ENCODE results near the gene FANCI.

FANCI gene

DNA sequence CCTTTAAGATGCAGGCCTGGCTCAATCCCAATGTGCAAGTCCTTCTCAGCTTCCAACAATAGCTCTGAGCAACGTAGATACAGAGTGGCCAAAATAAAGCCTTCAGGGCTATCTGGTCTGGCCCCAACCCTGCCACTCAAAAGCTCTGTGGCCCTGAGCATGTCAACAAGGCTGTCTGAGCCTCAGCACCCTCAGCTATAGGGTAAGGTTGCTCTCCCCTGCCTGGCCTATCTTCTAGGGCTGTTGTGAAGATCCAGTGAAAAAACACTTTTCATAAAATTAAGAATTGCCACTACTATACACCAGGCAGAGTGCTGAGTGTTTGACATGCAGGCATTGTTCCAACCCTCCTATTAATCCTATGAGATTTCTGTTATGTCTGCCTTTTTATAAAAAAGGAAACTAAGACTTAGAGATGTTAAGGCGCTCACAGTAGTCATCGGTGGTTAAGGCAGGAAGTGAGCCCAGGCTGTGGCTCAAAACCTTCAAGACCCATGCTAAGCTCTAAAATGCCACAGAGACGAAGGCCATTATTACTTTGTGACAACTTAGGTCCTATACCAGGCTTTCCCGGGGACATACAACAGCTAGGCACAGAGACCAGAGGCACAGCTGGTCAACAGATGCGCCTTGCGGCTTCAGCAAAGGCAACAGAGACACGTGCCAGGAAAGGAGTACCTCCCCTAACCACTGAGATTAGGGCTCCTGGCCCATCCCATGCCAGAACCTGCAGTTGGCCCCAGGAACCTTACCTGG lies 85.7 kb downstream of the FANCI start:
- Histone ChIP-seq H3K4me1 (ENCODE audit: control insufficient read depth, insufficient read depth, low read length) (peaks cover 49% of the 10 kb centered on the region), H3K27me3 (ENCODE audit: control insufficient read depth, insufficient read depth, low read length) (no peaks in the 10 kb centered on the region), H3K36me3 (ENCODE audit: control insufficient read depth, insufficient read depth, low read length) (peaks cover 50% of the 10 kb centered on the region), H3K9me3 (ENCODE audit: control insufficient read depth, low read length) (no peaks in the 10 kb centered on the region), H3K4me3 (ENCODE audit: low read length) (no peak overlapping the region), H3K9ac (ENCODE audit: low read length) (no peak overlapping the region)

- Histone ChIP-seq H3K27me3 (ENCODE audit: control insufficient read depth, insufficient read depth, low read length) (no peaks in the 10 kb centered on the region), H3K9me3 (ENCODE audit: control insufficient read depth, low read length) (no peaks in the 10 kb centered on the region), H3K4me3 (ENCODE audit: low read length) (no peak overlapping the region), H3K9ac (ENCODE audit: low read length) (no peak overlapping the region), H3K36me3 (ENCODE audit: control insufficient read depth, insufficient read depth, low read length) (peaks cover 47% of the 10 kb centered on the region), H3K4me1 (ENCODE audit: control insufficient read depth, insufficient read depth, low read length) (peaks cover 52% of the 10 kb centered on the region)
These were observed 86.3 kb downstream of the FANCI start for GRCh38 chr15:89330119-89330518.

DNA sequence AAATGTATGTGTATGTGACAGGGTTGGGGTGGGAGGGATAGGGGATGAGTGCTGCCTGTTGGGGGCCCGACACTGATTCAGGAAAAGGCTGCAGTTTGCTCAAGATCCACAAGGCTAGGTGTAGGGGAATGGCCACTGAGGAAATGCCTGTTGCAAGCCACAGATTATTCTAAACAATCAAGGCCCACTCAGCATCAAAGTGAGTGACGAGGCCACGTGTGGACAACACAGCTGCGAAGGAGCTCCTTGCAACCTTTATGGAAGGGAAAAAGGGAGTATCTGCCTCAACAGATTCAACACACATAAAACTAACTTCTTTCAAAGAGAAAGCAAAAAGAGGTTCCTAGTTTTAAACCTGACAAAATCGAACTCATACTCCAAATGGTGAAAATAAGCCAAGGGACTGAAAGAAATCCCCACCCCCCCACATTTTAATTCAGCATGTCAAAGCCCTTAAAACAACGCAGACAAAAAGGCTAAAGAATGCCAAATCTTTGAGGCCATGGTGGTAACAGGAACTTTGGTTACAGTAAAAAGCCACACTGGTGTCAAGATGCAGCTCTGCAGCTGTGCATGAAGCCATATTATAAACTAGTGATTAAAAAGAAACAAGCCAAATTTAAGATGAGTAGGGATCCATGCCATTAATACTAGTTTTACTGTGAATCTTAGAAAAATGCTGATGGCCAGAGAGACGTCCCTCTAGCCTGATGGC lies 87.3 kb downstream of the FANCI start:
- Histone ChIP-seq H3K4me1 (ENCODE audit: control insufficient read depth, insufficient read depth, low read length) (peaks cover 57% of the 10 kb centered on the region), H3K9ac (ENCODE audit: low read length) (no peak overlapping the region)

DNA sequence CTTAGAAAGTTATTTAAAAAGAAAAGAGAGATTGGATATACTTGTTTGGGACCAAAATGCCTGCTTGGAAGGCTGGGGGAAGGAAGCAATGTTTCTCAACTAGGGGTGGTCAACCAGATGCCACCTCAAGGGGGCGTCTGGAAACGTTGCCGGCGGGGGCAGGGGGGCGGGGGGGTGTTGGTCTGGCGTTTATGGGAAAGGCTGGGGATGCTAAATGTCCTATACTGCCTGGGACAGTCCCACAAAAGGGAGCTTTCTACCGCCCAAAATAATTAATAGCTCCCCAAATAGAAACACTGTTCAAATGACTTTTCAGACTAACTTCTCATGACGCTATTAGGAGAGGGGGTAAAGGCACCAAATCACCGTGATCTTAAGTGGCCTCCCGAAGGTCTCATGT lies 88.7 kb downstream of the FANCI start:
- Histone ChIP-seq H3K9me3 (ENCODE audit: control insufficient read depth, low read length) (no peaks in the 10 kb centered on the region), H3K4me3 (ENCODE audit: low read length) (no peak overlapping the region), H3K27me3 (ENCODE audit: control insufficient read depth, insufficient read depth, low read length) (no peaks in the 10 kb centered on the region), H3K4me1 (ENCODE audit: control insufficient read depth, insufficient read depth, low read length) (peaks cover 55% of the 10 kb centered on the region), H3K9ac (ENCODE audit: low read length) (no peak overlapping the region), H3K36me3 (ENCODE audit: control insufficient read depth, insufficient read depth, low read length) (peaks cover 27% of the 10 kb centered on the region)

More for the DNA sequence above, 87.3 kb downstream of the FANCI start:
- Histone ChIP-seq H3K27me3 (ENCODE audit: control insufficient read depth, insufficient read depth, low read length) (no peaks in the 10 kb centered on the region), H3K4me3 (ENCODE audit: low read length) (no peak overlapping the region), H3K36me3 (ENCODE audit: control insufficient read depth, insufficient read depth, low read length) (peaks cover 38% of the 10 kb centered on the region), H3K9me3 (ENCODE audit: control insufficient read depth, low read length) (no peaks in the 10 kb centered on the region)

DNA sequence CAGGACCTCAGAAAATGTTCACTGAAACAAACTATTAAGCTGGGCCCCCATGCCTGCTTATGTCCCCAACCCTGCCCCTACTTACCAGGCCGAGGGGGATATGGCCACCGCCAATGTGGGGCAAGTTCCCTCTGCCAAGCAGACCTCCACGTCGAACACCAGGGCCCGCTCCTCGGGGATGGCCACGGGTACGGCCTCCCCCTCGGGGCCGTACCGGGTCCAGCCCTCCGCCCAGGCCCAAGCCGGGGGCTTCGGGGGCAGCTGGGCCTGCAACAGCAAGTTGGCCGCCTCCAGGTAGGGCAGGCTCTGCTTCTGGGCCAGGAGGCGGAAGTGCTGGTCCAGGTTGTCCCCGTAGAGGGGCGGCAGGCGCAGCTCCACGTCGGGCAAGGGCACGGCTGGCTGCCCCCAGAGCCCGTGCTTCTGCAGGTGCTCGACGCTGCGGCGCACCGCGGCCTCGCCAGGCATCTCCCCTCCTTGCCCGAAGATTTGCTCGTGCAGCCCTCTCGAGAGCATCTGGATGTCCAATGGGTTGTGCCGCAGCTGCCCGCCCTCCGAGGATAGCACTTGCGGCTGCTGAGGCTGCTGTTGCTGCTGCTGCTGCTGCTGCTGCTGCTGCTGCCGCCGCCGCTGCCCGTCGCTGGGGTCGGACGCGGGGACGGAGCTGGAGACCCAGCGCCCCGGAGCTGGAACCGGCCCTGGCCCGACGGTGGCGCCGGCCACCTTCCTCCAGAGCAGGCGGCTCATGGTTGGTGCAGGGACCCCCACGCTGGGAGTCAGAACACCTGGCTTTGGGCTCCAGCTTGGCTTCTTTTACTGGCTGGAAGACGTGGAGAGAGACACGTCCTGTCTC lies 89.5 kb downstream of the FANCI start:
- peak overlapping the region; percentile 82 for H3K4me3 ChIP-seq (ENCODE audit: low read length)
- no peaks in the 10 kb centered on the region for H3K27me3 ChIP-seq (ENCODE audit: control insufficient read depth, insufficient read depth, low read length)
- H3K36me3 ChIP-seq (ENCODE audit: control insufficient read depth, insufficient read depth, low read length) = peaks cover 23% of the 10 kb centered on the region
- peak overlapping the region; percentile 77 for H3K9ac ChIP-seq (ENCODE audit: low read length)
- no peaks in the 10 kb centered on the region for H3K9me3 ChIP-seq (ENCODE audit: control insufficient read depth, low read length)
- H3K4me1 ChIP-seq (ENCODE audit: control insufficient read depth, insufficient read depth, low read length) = peaks cover 52% of the 10 kb centered on the region

- H3K27me3 ChIP-seq (ENCODE audit: control insufficient read depth, insufficient read depth, low read length) = no peaks in the 10 kb centered on the region
- H3K4me1 ChIP-seq (ENCODE audit: control insufficient read depth, insufficient read depth, low read length) = peaks cover 50% of the 10 kb centered on the region
These were observed 90.3 kb downstream of the FANCI start for GRCh38 chr15:89333959-89334509.

GRCh38 chr15:89334510-89335297 lies 90.9 kb downstream of the FANCI start, which contains the start of gene POLG:
POLG (minus strand) TSS chr15:89334824; CDS start chr15:89333754, 1,070 bp downstream.
- H3K4me1 ChIP-seq (ENCODE audit: control insufficient read depth, insufficient read depth, low read length) = peaks cover 43% of the 10 kb centered on the region
- peaks cover 10% of the 10 kb centered on the region for H3K36me3 ChIP-seq (ENCODE audit: control insufficient read depth, insufficient read depth, low read length)
- peak within 1 kb of the TSS; percentile 77 for H3K9ac ChIP-seq (ENCODE audit: low read length)
- no peaks in the 10 kb centered on the region for H3K27me3 ChIP-seq (ENCODE audit: control insufficient read depth, insufficient read depth, low read length)
- H3K9me3 ChIP-seq (ENCODE audit: control insufficient read depth, low read length) = no peaks in the 10 kb centered on the region
- peak within 1 kb of the TSS; percentile 82 for H3K4me3 ChIP-seq (ENCODE audit: low read length)

More at GRCh38 chr15:89333959-89334509, 90.3 kb downstream of the FANCI start:
- H3K9me3 ChIP-seq (ENCODE audit: control insufficient read depth, low read length) = no peaks in the 10 kb centered on the region
- peaks cover 15% of the 10 kb centered on the region for H3K36me3 ChIP-seq (ENCODE audit: control insufficient read depth, insufficient read depth, low read length)
- peak overlapping the region; percentile 77 for H3K9ac ChIP-seq (ENCODE audit: low read length)
- H3K4me3 ChIP-seq (ENCODE audit: low read length) = peak overlapping the region; percentile 82

DNA sequence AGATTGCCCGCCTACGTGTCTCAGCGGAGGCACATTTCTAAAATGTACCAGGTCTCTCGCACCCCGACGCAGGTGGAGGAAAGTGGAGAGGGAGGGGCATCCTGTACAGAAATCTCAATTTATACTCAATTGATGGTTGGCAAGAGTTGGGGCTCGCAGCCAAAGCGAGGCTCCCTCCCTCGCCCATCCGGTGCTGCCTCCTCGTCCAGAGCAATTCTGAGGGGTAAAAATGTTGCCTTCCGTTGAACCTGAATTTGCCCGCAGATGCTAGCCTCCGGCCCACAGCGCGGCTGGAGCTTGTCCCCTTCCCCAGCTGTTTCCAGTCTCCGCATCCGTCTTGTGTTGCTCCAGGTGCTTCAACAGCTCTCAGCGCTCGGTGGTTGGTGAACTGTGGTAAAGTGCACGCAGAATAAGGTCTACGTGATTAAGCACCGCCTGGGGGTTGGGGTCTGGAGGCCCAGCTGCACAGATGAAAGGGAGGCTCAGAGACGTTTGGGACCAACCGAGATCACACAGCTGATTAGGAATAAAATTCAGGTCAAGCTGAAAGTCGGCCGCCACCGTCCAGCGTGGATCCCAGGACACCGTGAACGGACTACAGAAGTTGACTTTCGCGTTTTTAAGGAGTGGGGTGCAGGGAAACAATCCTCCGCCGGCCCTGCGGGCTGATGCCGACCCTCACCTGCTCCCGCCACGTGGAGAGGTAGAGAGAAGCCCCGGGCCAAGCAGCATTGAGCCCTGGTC lies 91.7 kb downstream of the FANCI start:
- H3K36me3 ChIP-seq (ENCODE audit: control insufficient read depth, insufficient read depth, low read length) = peaks cover 2% of the 10 kb centered on the region
- no peaks in the 10 kb centered on the region for H3K27me3 ChIP-seq (ENCODE audit: control insufficient read depth, insufficient read depth, low read length)
- H3K9me3 ChIP-seq (ENCODE audit: control insufficient read depth, low read length) = no peaks in the 10 kb centered on the region
- peak overlapping the region; percentile 65 for H3K4me3 ChIP-seq (ENCODE audit: low read length)
- H3K9ac ChIP-seq (ENCODE audit: low read length) = peak overlapping the region; percentile 77
- peaks cover 36% of the 10 kb centered on the region for H3K4me1 ChIP-seq (ENCODE audit: control insufficient read depth, insufficient read depth, low read length)

GRCh38 chr15:89338036-89338435 lies 94.3 kb downstream of the FANCI start:
- Histone ChIP-seq H3K4me3 (ENCODE audit: low read length) (no peak overlapping the region), H3K36me3 (ENCODE audit: control insufficient read depth, insufficient read depth, low read length) (no peaks in the 10 kb centered on the region), H3K9me3 (ENCODE audit: control insufficient read depth, low read length) (no peaks in the 10 kb centered on the region)

GRCh38 chr15:89340573-89340972 lies 96.8 kb downstream of the FANCI start:
- Histone ChIP-seq H3K36me3 (ENCODE audit: control insufficient read depth, insufficient read depth, low read length) (no peaks in the 10 kb centered on the region), H3K27me3 (ENCODE audit: control insufficient read depth, insufficient read depth, low read length) (no peaks in the 10 kb centered on the region), H3K9ac (ENCODE audit: low read length) (no peak overlapping the region), H3K4me3 (ENCODE audit: low read length) (no peak overlapping the region), H3K9me3 (ENCODE audit: control insufficient read depth, low read length) (no peaks in the 10 kb centered on the region), H3K4me1 (ENCODE audit: control insufficient read depth, insufficient read depth, low read length) (peaks cover 1% of the 10 kb centered on the region)

More at GRCh38 chr15:89338036-89338435, 94.3 kb downstream of the FANCI start:
- no peaks in the 10 kb centered on the region for H3K27me3 ChIP-seq (ENCODE audit: control insufficient read depth, insufficient read depth, low read length)
- no peak overlapping the region for H3K9ac ChIP-seq (ENCODE audit: low read length)
- peaks cover 18% of the 10 kb centered on the region for H3K4me1 ChIP-seq (ENCODE audit: control insufficient read depth, insufficient read depth, low read length)
